Calu3 (cell line): ENCODE measurements around the gene ZNF541. TPM values are rescaled to one million over a fixed set of nuclear protein-coding genes. Genes with fewer than 3 reads are reported as not detected.

Experiments used
- BruUV-seq: library from RNA; stranded (reverse); fragments of 400-500 nt; replicated peaks from 2 replicates; lab custom pipeline; 2021; lab: Mats Ljungman, UMichigan
- CTCF ChIA-PET: fragments of 300-600 bp; sonication (Branson Sonifier 250); formaldehyde crosslinking; loops from one replicate; lab custom pipeline; 2022; ENCODE audit warnings: antibody characterized with exemption; lab: Charles Lee
- DNase-seq: peaks from one replicate; pipeline ENCODE4 v3.0.0; 2022
- H3K27ac Mint-ChIP-seq: one replicate; pipeline ENCODE4 v1.8.0; 2022; ENCODE audit warnings: mixed read lengths; ENCODE audit not compliant: unreplicated experiment
- H3K27me3 Mint-ChIP-seq: one replicate; pipeline ENCODE4 v1.8.0; 2022; ENCODE audit warnings: mixed read lengths; ENCODE audit not compliant: unreplicated experiment
- H3K36me3 Mint-ChIP-seq: one replicate; pipeline ENCODE4 v1.8.0; 2022; ENCODE audit warnings: mild to moderate bottlenecking, moderate library complexity, mixed read lengths; ENCODE audit not compliant: insufficient read depth, unreplicated experiment
- H3K4me1 Mint-ChIP-seq: one replicate; pipeline ENCODE4 v1.8.0; 2022; ENCODE audit warnings: mild to moderate bottlenecking, low read depth, mixed read lengths; ENCODE audit not compliant: unreplicated experiment
- H3K4me3 Mint-ChIP-seq: one replicate; pipeline ENCODE4 v1.8.0; 2022; ENCODE audit warnings: mild to moderate bottlenecking, low read depth, moderate library complexity, mixed read lengths; ENCODE audit not compliant: unreplicated experiment
- H3K9me3 Mint-ChIP-seq: one replicate; pipeline ENCODE4 v1.8.0; 2022; ENCODE audit warnings: low read depth, mixed read lengths; ENCODE audit not compliant: unreplicated experiment
- intact Hi-C: fragments of 100-400 bp; cut with micrococcal nuclease; formaldehyde crosslinking; loops from one replicate; pipeline ENCODE4 v1.10.0; 2022; ENCODE audit not compliant: unreplicated experiment
- total RNA-seq: library from RNA; stranded (reverse); gene quantifications from 2 replicates; pipeline ENCODE4 v1.2.3, GENCODE V29; 2022
- TF ChIP-seq, protein P1 (sequence below): fragments of 200-600 bp; IDR thresholded peaks from one replicate; pipeline ENCODE4 v1.8.0; 2022; ENCODE audit warnings: antibody characterized with exemption; ENCODE audit not compliant: unreplicated experiment

ZNF541 gene
- total RNA-seq, 1 experiment from 2014 or later = not detected

GRCh38 chr19:47608074-47608918 is 35.3 kb upstream of the ZNF541 start:
- peak; percentile 99 for DNase-seq
- no TSS peak for BruUV-seq
- H3K9me3 Mint-ChIP-seq = no peaks in the 10 kb centered on the region
- H3K27me3 Mint-ChIP-seq = peaks cover 11% of the 10 kb centered on the region
- H3K4me1 Mint-ChIP-seq = peaks cover 18% of the 10 kb centered on the region
- H3K4me3 Mint-ChIP-seq = peak overlapping the region; percentile 88
- TF ChIP-seq, protein P1, sequence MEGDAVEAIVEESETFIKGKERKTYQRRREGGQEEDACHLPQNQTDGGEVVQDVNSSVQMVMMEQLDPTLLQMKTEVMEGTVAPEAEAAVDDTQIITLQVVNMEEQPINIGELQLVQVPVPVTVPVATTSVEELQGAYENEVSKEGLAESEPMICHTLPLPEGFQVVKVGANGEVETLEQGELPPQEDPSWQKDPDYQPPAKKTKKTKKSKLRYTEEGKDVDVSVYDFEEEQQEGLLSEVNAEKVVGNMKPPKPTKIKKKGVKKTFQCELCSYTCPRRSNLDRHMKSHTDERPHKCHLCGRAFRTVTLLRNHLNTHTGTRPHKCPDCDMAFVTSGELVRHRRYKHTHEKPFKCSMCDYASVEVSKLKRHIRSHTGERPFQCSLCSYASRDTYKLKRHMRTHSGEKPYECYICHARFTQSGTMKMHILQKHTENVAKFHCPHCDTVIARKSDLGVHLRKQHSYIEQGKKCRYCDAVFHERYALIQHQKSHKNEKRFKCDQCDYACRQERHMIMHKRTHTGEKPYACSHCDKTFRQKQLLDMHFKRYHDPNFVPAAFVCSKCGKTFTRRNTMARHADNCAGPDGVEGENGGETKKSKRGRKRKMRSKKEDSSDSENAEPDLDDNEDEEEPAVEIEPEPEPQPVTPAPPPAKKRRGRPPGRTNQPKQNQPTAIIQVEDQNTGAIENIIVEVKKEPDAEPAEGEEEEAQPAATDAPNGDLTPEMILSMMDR = no peak
- CTCF ChIA-PET = interaction anchor here (0.8 to 1.1 kb wide), 2 partner anchors 25 to 93 kb away, joined by 3 to 6 read pairs; partner anchors contain the start of gene NAPA
- peaks cover 45% of the 10 kb centered on the region for H3K36me3 Mint-ChIP-seq
- H3K27ac Mint-ChIP-seq = peak overlapping the region; percentile 70
- intact Hi-C loops = loop anchor here (2.0 to 5.0 kb wide), 3 partner anchors 91 to 169 kb away; no protein-coding TSS in a partner anchor

GRCh38 chr19:47607564-47608073 is 34.7 kb upstream of the ZNF541 start:
- H3K36me3 Mint-ChIP-seq = peaks cover 45% of the 10 kb centered on the region
- H3K4me1 Mint-ChIP-seq = peaks cover 18% of the 10 kb centered on the region
- peak overlapping the region; percentile 88 for H3K4me3 Mint-ChIP-seq
- H3K9me3 Mint-ChIP-seq = no peaks in the 10 kb centered on the region
- CTCF ChIA-PET = interaction anchor here (0.6 to 1.1 kb wide), 4 partner anchors 24 to 92 kb away, joined by 3 to 6 read pairs (median 4); partner anchors contain the start of gene NAPA
- peaks cover 18% of the 10 kb centered on the region for H3K27me3 Mint-ChIP-seq
- BruUV-seq = TSS peak; percentile 79
- DNase-seq = no peak
- H3K27ac Mint-ChIP-seq = no peak overlapping the region
- intact Hi-C loops = loop anchor here (2.0 to 5.0 kb wide), 3 partner anchors 91 to 169 kb away; no protein-coding TSS in a partner anchor
- TF ChIP-seq, protein P1 = no peak

DNA sequence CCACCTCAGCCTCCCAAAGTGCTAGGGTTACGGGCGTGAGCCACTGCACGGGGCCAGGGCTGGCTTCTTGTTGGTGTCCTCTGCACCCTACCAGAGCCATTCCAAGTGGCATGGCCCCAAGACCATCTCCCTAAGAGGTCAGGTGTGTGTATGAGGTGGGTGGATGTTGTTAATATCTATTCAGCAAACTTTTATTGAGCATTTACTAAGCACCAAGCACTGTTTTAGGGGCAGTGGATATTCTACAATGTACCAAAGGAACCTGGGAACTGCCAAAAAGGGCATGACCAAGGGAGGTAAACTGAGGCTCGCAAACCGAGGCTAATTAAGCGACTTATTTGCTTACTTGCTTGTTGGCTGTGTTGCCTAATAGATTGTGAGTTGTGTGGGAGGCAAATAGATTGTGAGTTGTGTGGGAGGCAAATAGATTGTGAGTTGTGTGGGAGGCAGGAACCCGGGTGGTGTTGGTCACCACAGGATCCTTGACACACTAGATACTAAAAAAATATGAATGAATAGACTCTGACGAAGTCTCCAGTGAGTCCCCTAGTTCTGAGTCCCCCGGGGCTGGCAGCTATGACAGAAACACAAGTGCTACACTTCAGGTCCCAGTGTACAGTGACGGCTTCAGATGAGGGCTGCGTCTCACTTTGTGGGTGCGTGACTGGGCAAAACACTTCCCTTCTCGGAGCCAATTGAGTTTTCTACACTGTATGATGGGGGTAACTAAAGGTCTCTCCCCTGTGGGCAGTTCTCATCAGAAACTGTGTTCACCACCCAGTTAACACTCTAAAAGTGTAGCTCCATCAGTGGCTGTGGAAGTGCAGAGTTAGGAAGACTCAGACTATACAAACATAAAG is 31.0 kb upstream of the ZNF541 start:
- H3K27me3 Mint-ChIP-seq = peaks cover 18% of the 10 kb centered on the region
- BruUV-seq = no TSS peak
- no peak overlapping the region for H3K27ac Mint-ChIP-seq
- no peak for DNase-seq
- H3K4me3 Mint-ChIP-seq = no peak overlapping the region
- no peaks in the 10 kb centered on the region for H3K9me3 Mint-ChIP-seq
- TF ChIP-seq, protein P1 = no peak
- H3K36me3 Mint-ChIP-seq = peaks cover 50% of the 10 kb centered on the region
- intact Hi-C loops = loop anchor here (5.0 kb wide), 1 partner anchor 58 kb away; no protein-coding TSS in a partner anchor
- CTCF ChIA-PET = interaction anchor here (0.6 kb wide), 1 partner anchor 129 kb away, joined by 4 read pairs; no protein-coding TSS in a partner anchor
- peaks cover 28% of the 10 kb centered on the region for H3K4me1 Mint-ChIP-seq
